Left cardiac atrium (tissue), 4 donors: ENCODE data around the gene ANKDD1B. TPM values are rescaled to one million over a fixed set of nuclear protein-coding genes. Genes with fewer than 3 reads are reported as not detected.

Source experiments
- ATAC-seq, 2 donors: fragments of 200-7000 bp; cut with Tn5 transposase; one replicate each; pipeline ENCODE4 v1.9.1; 2020; ENCODE audit warnings: mild to moderate bottlenecking in 2 of 2, moderate library complexity in 2 of 2
- DNase-seq: peaks from one replicate; pipeline ENCODE4 v3.0.0-alpha.2; 2020
- intact Hi-C, 2 donors: fragments of 100-400 bp; cut with DNase I; formaldehyde crosslinking; loops; one replicate each; pipeline versions ENCODE4 v1.14.1 to v1.15.1; 2022 to 2023
- total RNA-seq, 2 donors: library from RNA; stranded (reverse); fragmentation: NEBNext Ultra II Directional; extraction: Animal tissue kit (Norgen Biotek cat#: 25700); gene quantifications; one replicate each; pipeline ENCODE4 v1.2.1, GENCODE V29; 2021
- donor health status: DM: no; HTN: yes; CAD: no.
- donor health status: DM: no; HTN: yes; CAD: no; lungs with severe emphysema.
- donor health status: DM: yes; HTN: yes; CAD: no.
- donor health status: Dilated cardiomyopathy.

The ANKDD1B gene
- total RNA-seq, 2 donors from 2014 or later: 0.21 TPM; not detected in 1

DNA sequence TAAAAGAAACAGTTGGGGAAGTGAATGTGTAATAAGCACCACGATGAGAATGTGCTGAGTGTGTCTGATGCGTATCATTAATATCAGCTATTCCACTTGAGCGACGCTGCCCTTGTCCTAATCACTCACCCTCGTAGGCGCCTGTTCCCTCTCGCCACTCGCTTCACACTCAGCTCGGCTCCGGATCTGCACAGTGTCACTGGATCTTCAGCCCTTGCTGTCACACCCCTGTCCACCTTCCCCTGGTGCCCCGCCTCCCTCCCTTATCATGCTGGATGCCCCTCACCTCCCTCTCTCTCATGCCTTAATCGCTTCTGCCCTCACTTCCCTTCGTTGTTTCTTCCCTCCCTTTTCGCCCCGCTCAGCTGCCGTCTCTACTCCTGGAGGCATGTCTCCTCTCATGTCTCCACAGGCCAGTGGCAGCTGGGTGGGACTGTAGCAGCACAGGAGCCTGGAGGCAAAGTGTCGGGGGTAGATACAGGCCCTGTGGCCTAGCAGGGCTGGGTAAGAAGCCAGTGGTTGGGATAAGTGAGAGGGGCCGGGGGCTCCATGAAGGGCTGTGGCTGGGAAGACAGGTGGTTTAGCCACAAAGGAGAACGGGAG is 43.5 kb downstream of the ANKDD1B start:
- peak; percentile 58 for DNase-seq
- peak; percentile 95 to 96 for ATAC-seq
- intact Hi-C loops: no loop called here

GRCh38 chr5:75656311-75657003 is 45.2 kb downstream of the ANKDD1B start:
- intact Hi-C loops: no loop called here
- DNase-seq (no peak), ATAC-seq (peak; percentile 30 to 86)

- intact Hi-C loops: no loop called here
- ATAC-seq (no peak), DNase-seq (no peak)
Measured at GRCh38 chr5:75659791-75660450, 48.7 kb downstream of the ANKDD1B start.

DNA sequence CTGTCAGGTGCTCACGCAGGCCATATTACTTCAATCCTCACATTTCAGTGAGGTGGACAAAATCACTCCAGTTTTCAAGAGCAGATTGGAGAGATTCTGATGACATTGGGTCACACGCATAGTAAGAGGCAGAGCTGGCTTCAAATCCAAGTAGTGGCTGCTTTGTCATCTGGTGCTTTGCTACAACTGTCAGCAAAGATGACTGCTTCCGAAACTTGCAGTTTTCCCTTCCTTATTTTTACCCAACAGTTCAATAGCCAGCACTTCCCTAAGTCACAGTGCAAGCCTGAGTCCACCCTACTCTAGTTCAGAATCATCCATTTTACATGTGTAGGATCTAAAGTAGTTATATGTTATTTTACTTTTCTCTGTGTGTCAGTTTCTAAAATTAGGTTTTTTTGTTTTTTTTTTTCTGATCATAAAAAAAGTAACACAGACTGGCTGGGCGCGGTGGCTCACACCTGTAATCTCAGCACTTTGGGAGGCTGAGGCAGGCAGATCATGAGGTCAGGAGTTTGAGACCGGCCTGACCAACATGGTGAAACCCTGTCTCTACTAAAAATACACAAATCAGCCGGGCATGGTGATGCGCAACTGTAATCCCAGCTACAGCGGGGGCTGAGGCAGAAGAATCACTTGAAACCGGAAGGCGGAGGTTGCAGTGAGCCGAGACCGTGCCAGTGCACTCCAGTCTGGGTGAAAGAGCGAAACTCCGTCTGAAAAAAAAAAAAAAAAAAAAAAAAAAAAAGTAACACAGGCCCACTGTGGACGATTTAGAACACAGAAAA is 49.6 kb downstream of the ANKDD1B start:
- ATAC-seq (peak in 1 of 2 donors; percentile 33), DNase-seq (no peak)
- intact Hi-C loops: no loop called here

GRCh38 chr5:75662061-75662460 is 50.8 kb downstream of the ANKDD1B start:
- ATAC-seq: no peak
- intact Hi-C loops: no loop called here
- no peak for DNase-seq

- intact Hi-C loops: no loop called here
- DNase-seq (no peak), ATAC-seq (no peak)
Measured at GRCh38 chr5:75663579-75664284, 52.5 kb downstream of the ANKDD1B start.

DNA sequence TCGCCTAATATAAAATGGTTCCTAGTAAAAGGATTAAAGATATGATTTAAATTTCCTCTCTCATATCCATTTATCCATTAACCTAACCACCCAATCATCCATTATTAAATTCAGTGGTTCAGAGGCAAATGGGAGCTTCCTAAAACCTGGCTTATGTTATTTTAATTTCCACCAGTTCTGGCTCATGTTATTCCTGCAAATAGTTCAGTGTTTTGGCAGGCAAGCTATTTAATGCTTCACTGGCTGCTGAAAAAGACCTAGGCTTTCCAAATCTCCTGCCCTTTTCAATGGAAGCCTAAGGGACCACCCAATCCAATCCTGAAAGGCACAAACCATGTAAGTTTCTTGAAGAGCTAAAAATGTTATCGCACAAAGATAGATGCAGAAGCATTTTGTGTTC is 53.7 kb downstream of the ANKDD1B start:
- intact Hi-C loops: no loop called here
- no peak for ATAC-seq
- no peak for DNase-seq

- ATAC-seq: no peak
- no peak for DNase-seq
- intact Hi-C loops: no loop called here
Measured at GRCh38 chr5:75666801-75667200, 55.5 kb downstream of the ANKDD1B start.

- ATAC-seq: no peak
- DNase-seq: no peak
- intact Hi-C loops: no loop called here
Measured at GRCh38 chr5:75667586-75667985, 56.3 kb downstream of the ANKDD1B start.

DNA sequence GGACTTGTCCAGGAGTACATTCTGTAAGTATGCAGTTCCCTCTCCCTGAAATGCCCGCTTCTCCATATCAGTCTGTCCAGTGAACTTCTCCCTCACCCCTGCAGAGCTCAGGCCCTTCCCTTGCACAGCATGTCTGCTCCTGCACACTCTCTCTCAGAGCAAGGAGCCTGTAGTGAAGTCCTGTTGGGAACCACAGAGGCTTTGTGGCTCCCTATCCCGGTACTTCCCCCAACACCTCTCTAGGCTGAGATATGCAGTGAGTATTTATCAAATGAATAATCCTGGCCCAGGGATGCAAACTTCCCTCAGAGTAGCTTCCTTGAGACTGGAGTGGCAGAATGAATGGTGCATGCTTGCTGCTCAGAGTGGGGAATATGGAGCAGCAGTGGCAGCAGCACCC is 57.2 kb downstream of the ANKDD1B start:
- ATAC-seq: peak in 1 of 2 donors; percentile 23

GRCh38 chr5:75668977-75669689 is 57.9 kb downstream of the ANKDD1B start:
- ATAC-seq: peak; percentile 74 to 87
- intact Hi-C loops: no loop called here
- peak; percentile 66 for DNase-seq

More for the DNA sequence above, 57.2 kb downstream of the ANKDD1B start:
- intact Hi-C loops: no loop called here
- DNase-seq: no peak

GRCh38 chr5:75670577-75670976 is 59.3 kb downstream of the ANKDD1B start:
- intact Hi-C loops: no loop called here
- DNase-seq (no peak), ATAC-seq (no peak)

- ATAC-seq: no peak
- intact Hi-C loops: no loop called here
- no peak for DNase-seq
Measured at GRCh38 chr5:75671506-75671905, 60.3 kb downstream of the ANKDD1B start.

DNA sequence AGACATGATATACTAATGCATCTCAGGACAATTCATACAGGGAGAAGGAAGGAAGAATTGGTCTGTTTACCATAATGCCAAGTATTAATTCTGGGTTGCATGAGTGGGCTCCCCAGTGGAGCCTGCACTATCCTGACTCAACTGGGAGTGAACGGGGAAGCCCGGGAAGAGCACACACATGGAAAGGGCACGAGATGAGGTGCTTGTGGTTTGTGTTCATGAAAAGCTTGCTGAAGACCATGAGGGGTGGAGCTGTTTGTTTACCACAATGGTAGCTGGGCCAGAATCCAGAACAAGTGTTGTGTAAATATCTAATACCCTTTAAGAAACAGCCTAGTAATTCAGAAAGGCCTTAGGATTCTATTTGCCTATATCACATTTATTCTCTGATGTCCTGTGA is 61.4 kb downstream of the ANKDD1B start:
- intact Hi-C loops: no loop called here
- ATAC-seq (no peak), DNase-seq (no peak)

GRCh38 chr5:75675783-75676182 is 64.5 kb downstream of the ANKDD1B start:
- intact Hi-C loops: loop anchor here in 1 of 2 donors (5.0 kb wide), 1 partner anchor 438 kb away; the partner anchor contains the start of gene ANKRD31
- no peak for DNase-seq
- no peak for ATAC-seq

DNA sequence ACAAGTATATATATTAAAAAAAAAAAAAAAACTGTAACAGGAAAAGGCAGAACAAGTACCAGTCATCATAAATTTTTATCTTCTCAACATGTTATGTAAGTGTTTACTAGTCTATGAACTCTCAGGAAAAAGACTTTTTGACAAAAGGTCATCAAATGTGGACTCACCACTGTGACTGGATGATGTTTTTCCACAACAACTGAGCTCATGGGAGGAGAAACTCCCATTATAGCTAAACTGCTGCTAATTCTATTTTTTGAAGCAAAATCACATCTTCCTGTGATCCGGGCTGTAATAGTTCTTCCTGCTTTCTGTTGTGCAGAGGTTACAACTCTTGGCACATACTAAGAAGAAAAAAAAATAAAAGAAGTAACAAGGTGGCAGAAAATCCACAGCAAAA is 66.4 kb downstream of the ANKDD1B start:
- DNase-seq (no peak), ATAC-seq (no peak)
- intact Hi-C loops: loop anchor here in 1 of 2 donors (5.0 kb wide), 1 partner anchor 440 kb away; the partner anchor contains the start of gene ANKRD31

DNA sequence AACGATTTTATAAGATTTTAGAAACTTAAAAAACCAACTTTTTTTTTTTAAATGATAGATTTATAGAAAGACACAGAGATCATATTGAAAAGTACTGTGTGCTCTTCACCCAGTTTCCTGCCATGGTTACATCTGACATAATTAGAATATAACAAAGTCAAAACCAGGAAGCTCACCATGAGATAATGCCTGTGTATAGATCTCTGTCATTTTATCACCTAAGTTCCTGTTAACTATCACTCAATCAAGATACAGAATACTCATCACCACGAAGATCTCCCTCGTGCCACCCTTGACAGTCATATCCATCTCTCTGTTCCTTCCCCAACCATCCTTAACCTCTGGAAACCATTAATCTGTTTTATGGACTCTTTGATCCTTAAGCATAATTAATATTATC is 66.9 kb downstream of the ANKDD1B start:
- ATAC-seq: no peak
- intact Hi-C loops: loop anchor here in 1 of 2 donors (5.0 kb wide), 1 partner anchor 441 kb away; the partner anchor contains the start of gene ANKRD31

More for the DNA sequence above, 66.9 kb downstream of the ANKDD1B start:
- no peak for DNase-seq
